Muscle of leg (tissue), 11 donors: ENCODE results near the gene TFIP11. TPM values are rescaled to one million over a fixed set of nuclear protein-coding genes. Genes with fewer than 3 reads are reported as not detected.

Experiments used
- DNase-seq: peaks from one replicate; pipeline ENCODE4 v3.0.0; 2013
- H3K27ac ChIP-seq: one replicate; pipeline ENCODE4 v1.5.1; 2013; ENCODE audit warnings: mild to moderate bottlenecking, low read length, control low read depth
- H3K27me3 ChIP-seq: one replicate; pipeline ENCODE4 v1.6.1; 2013; ENCODE audit warnings: low read length; ENCODE audit not compliant: control insufficient read depth, insufficient read depth
- H3K36me3 ChIP-seq: one replicate; pipeline ENCODE4 v1.6.1; 2013; ENCODE audit warnings: low read length; ENCODE audit not compliant: control insufficient read depth, insufficient read depth
- H3K4me1 ChIP-seq: one replicate; pipeline ENCODE4 v1.6.1; 2013; ENCODE audit warnings: low read length; ENCODE audit not compliant: control insufficient read depth, insufficient read depth
- H3K4me3 ChIP-seq: one replicate; pipeline ENCODE4 v1.5.1; 2013; ENCODE audit warnings: low read length, control low read depth
- H3K9me3 ChIP-seq: replicated peaks from 2 replicates; pipeline ENCODE4 v1.6.1; 2013; ENCODE audit warnings: low read depth, low read length; ENCODE audit not compliant: control insufficient read depth
- WGBS: methylation state at CpG from one replicate; pipeline ENCODE4 v1.1.5; 2013; ENCODE audit warnings: missing lambda C conversion rate; ENCODE audit not compliant: insufficient coverage; 5-methylcytosine and 5-hydroxymethylcytosine counted together
- polyA plus RNA-seq, 8 donors: library from polyadenylated mRNA; unstranded; fragments of 120-200 nt; gene quantifications; one replicate each; pipeline versions ENCODE4 v1.2.1 to v1.2.3, GENCODE V29; 2013; ENCODE audit warnings: inconsistent platforms in 1 of 8, low replicate concordance in 1 of 8; ENCODE audit not compliant: insufficient read length in 8 of 8, insufficient read depth in 1 of 8
- total RNA-seq: library from RNA; stranded (reverse); fragments of 120-200 nt; gene quantifications from one replicate; pipeline ENCODE4 v1.2.4, GENCODE V29; 2013

TFIP11 gene
- total and polyA plus RNA-seq, 9 donors, result 19.9 to 27.0 (median 22.4) TPM

DNA sequence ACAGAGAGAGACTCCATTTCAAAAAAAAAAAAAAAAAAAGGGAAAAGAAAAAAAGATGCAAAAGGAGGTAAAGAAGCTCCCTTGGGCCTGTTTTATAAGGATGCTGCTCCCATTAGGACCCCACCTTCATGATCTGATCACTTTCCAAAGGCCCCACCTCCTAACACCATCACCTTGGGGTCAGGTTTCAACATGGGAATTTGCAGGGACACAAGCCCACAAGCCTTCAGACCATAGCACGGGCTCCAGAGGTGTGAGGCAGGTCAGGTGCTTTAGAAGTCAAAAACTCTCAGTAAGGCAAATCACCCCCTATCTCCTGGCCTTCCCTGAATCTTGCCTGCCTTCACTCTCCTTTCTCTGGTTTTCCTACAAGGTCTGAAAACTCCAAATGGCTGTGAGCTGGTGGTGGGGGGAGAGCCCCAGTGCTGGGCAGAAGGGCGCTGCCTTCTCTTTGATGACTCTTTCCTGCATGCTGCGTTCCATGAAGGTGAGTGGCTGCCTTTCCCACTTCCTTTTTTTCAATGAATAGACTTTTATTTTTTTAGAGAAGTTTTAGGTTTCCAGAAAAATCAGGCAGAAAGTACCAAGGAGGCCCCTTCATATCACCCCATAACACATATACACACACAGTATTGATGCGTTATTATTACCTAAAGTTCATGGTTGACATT, 70.1 kb downstream of the TFIP11 start:
- Histone ChIP-seq H3K27ac (no peak overlapping the region), H3K4me3 (no peak overlapping the region), H3K27me3 (no peaks in the 10 kb centered on the region), H3K36me3 (no peaks in the 10 kb centered on the region), H3K4me1 (peaks cover 7% of the 10 kb centered on the region), H3K9me3 (no peaks in the 10 kb centered on the region)
- 100% methylated on average over 1 of the region's 4 CpGs for WGBS
- no peak for DNase-seq

Other genes starting within 250 kb of the TFIP11 start
- gene ASPHD2, start 83.2 kb downstream of the TFIP11 start, total RNA-seq, result 1.2 TPM
- gene ASPHD2, start 83.2 kb downstream of the TFIP11 start, polyA plus RNA-seq, result 1 to 10 TPM in 6 of 8 donors, under 1 TPM in 2; 0.84 to 2.1 (median 1.6) TPM
- 18.0 TPM for gene HPS4, start 28.7 kb downstream of the TFIP11 start, total RNA-seq
- 10 to 100 TPM; 12.2 to 19.3 (median 15.3) TPM for gene HPS4, start 28.7 kb downstream of the TFIP11 start, polyA plus RNA-seq
- 18.9 TPM for gene SRRD, start 28.6 kb downstream of the TFIP11 start, total RNA-seq
- gene SRRD, start 28.6 kb downstream of the TFIP11 start, polyA plus RNA-seq, result 10 to 100 TPM; 19.4 to 24.2 (median 22.8) TPM
- 6.2 TPM for gene TPST2, start 77.7 kb upstream of the TFIP11 start, total RNA-seq
- gene TPST2, start 77.7 kb upstream of the TFIP11 start, polyA plus RNA-seq, result 10 to 100 TPM in 2 of 8 donors, 1 to 10 TPM in 6; 5.4 to 11.3 (median 7.7) TPM
- 1.2 TPM for gene CRYBB1, start 105.6 kb upstream of the TFIP11 start, total RNA-seq
- gene CRYBB1, start 105.6 kb upstream of the TFIP11 start, polyA plus RNA-seq, result 1 to 10 TPM in 6 of 8 donors, under 1 TPM in 2; 0.69 to 2.5 (median 1.4) TPM
- not detected for gene CRYBA4, start 109.5 kb upstream of the TFIP11 start, total RNA-seq
- gene CRYBA4, start 109.5 kb upstream of the TFIP11 start, polyA plus RNA-seq, result not detected
- 0.22 TPM for gene MIAT, start 145.1 kb upstream of the TFIP11 start, total RNA-seq
- gene MIAT, start 145.1 kb upstream of the TFIP11 start, polyA plus RNA-seq, result 1 to 10 TPM in 1 of 8 donors, under 1 TPM in 7; 0.15 to 1.5 (median 0.34) TPM